ENCODE measurements around the gene CUX1. TPM values are rescaled to one million over a fixed set of nuclear protein-coding genes. Genes with fewer than 3 reads are reported as not detected.

Gene CUX1
- total and polyA plus RNA-seq, 9 donors = 42.2 to 151 (median 126) TPM

DNA sequence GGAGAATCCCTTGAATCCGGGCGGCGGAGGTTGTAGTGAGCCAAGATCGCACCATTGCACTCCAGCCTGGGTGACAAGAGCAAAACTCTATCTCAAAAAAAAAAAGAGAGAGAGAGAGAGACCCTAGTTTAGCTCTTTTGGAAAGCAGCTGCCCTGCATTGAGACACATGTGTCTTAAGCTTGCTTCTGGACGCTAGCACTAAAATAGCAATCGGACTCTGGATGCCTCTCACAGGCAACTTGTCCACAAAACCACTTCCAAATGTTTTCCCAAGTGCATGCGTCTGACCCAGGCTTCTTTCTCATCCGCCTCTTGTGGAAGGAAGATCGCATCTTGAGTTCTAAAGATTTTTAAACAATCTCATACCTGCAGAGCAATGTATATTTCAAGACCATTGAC is 182.7 kb downstream of the CUX1 start:
- H3K4me3 ChIP-seq = no peak overlapping the region
- H3K27ac ChIP-seq = no peak overlapping the region
- no peak for DNase-seq
- no peaks in the 10 kb centered on the region for H3K9me3 ChIP-seq
- 78 to 87% (median 86%) methylated on average over 9 of the region's 9 CpGs for WGBS, 3 donors
- intact Hi-C loops (cut with DNase I) = no loop called here
- H3K36me3 ChIP-seq = no peaks in the 10 kb centered on the region
- TF ChIP-seq CTCF (IDR thresholded peaks at IDR 0.05) (no peak), POLR2A (IDR thresholded peaks at IDR 0.05) (no peak), EP300 (IDR thresholded peaks at IDR 0.05) (no peak)
- peaks cover 2% of the 10 kb centered on the region for H3K4me1 ChIP-seq (ENCODE audit: insufficient read depth)
- no peaks in the 10 kb centered on the region for H3K27me3 ChIP-seq

- Histone ChIP-seq H3K4me3 (no peak overlapping the region), H3K27ac (no peak overlapping the region), H3K4me1 (ENCODE audit: insufficient read depth) (peaks cover 2% of the 10 kb centered on the region), H3K9me3 (no peaks in the 10 kb centered on the region), H3K36me3 (no peaks in the 10 kb centered on the region), H3K27me3 (no peaks in the 10 kb centered on the region)
- intact Hi-C loops (cut with DNase I) = no loop called here
- TF ChIP-seq POLR2A (IDR thresholded peaks at IDR 0.05) (no peak), CTCF (IDR thresholded peaks at IDR 0.05) (no peak), EP300 (IDR thresholded peaks at IDR 0.05) (no peak)
- 28 to 30% (median 29%) methylated on average over 4 of the region's 4 CpGs for WGBS, 3 donors
- no peak for DNase-seq
These were observed 186.8 kb downstream of the CUX1 start for GRCh38 chr7:102004229-102004628.

GRCh38 chr7:102004848-102005247 is 187.4 kb downstream of the CUX1 start:
- TF ChIP-seq POLR2A (IDR thresholded peaks at IDR 0.05) (no peak), CTCF (IDR thresholded peaks at IDR 0.05) (no peak), EP300 (IDR thresholded peaks at IDR 0.05) (no peak)
- intact Hi-C loops (cut with DNase I) = no loop called here
- Histone ChIP-seq H3K9me3 (no peaks in the 10 kb centered on the region), H3K36me3 (no peaks in the 10 kb centered on the region), H3K4me3 (no peak overlapping the region), H3K4me1 (ENCODE audit: insufficient read depth) (peaks cover 2% of the 10 kb centered on the region), H3K27ac (no peak overlapping the region), H3K27me3 (no peaks in the 10 kb centered on the region)
- DNase-seq = no peak
- 57 to 69% (median 63%) methylated on average over 7 of the region's 7 CpGs for WGBS, 3 donors

GRCh38 chr7:102005933-102006480 is 188.6 kb downstream of the CUX1 start:
- no peak for TF ChIP-seq CTCF (IDR thresholded peaks at IDR 0.05)
- intact Hi-C loops (cut with DNase I) = no loop called here
- Histone ChIP-seq H3K27me3 (no peaks in the 10 kb centered on the region), H3K27ac (no peak overlapping the region), H3K36me3 (no peaks in the 10 kb centered on the region), H3K9me3 (no peaks in the 10 kb centered on the region), H3K4me3 (no peak overlapping the region), H3K4me1 (ENCODE audit: insufficient read depth) (peaks cover 2% of the 10 kb centered on the region)
- WGBS, 3 donors = 90 to 92% (median 92%) methylated on average over 23 of the region's 23 CpGs
- DNase-seq = no peak

All from ovary (tissue), 9 donors.